Stimulated activated CD8-positive, alpha-beta memory T cell treated with anti-CD3 and anti-CD28 coated beads, Interleukin-2, amount 100 ng/mL, for 1 hour (primary cell): Measurements from ENCODE around the gene FAM168A.
"Not testable (repeated sequence)": the region's sequence is repeated elsewhere in the genome, so short reads cannot be mapped to it uniquely, and the experiment has no call there.

Experiments
- DNase-seq, 2 donors: peaks; one replicate each; pipeline ENCODE4 v3.0.0-alpha.2; 2020; ENCODE audit warnings: low read depth in 2 of 2

Gene FAM168A

GRCh38 chr11:73468590-73469161 is 129.2 kb downstream of the FAM168A start:
- no peak for DNase-seq

DNA sequence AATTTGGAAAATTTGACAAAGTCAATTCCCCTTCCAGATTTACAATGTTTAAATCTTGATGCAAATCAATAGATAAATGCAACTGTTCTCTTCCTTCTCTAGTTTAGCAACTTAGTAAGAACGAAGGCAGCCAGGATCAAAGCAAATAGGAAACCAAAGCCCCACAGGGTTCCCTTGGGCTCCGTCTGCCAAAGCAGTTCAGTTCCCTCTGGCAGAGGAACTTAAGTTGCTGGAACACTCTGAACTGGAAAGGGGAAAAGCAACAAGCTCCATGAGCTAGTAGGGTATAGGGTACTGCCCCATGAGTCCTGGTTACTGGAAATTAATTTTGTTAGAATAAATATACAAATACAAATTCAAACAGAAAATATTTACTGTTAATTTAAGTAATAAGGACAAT is 130.4 kb downstream of the FAM168A start:
- DNase-seq: no peak

DNA sequence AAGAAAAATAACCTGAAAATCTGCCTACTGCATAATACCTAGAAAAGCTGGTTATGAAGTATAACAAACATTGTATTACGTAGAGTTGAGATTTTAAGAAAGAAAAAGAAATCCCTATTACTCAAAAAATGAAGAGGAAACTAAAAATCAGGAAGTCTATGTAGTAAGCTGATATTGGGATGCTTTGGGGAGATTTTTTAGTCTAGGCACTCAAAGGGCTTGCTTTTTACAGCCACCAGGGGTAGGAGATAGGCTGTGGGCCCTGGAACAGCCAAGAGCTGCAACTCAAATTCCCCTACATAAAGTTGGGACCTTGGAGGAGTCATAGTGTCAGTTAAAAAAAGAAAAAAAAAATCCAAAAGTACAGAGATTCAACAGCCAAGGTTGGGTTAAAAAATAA is 131.3 kb downstream of the FAM168A start:
- no peak for DNase-seq

- DNase-seq: no peak
These were observed 132.0 kb downstream of the FAM168A start for GRCh38 chr11:73465871-73466270.

- DNase-seq: no peak
These were observed 132.8 kb downstream of the FAM168A start for GRCh38 chr11:73465023-73465675.

- no peak for DNase-seq
These were observed 133.6 kb downstream of the FAM168A start for GRCh38 chr11:73464347-73464746.

DNA sequence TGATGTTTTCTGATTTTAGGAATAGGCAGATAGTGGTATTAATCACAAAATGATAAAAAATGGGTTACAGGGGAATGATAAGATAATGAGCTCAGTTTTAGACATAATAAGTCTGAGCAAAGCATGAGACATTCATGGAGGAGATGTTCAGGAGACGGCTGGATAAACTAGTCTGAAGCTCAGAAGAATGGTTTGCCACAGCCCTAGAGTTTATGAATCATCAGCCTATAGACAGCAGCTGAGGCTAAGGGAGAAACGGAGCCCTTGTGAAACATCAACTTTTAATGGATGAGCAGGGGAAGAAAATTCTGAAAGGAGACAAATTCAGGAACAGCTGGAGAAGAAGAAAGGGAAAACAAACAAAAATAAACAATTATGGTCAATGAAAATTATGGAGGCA is 134.6 kb downstream of the FAM168A start:
- no peak for DNase-seq

DNA sequence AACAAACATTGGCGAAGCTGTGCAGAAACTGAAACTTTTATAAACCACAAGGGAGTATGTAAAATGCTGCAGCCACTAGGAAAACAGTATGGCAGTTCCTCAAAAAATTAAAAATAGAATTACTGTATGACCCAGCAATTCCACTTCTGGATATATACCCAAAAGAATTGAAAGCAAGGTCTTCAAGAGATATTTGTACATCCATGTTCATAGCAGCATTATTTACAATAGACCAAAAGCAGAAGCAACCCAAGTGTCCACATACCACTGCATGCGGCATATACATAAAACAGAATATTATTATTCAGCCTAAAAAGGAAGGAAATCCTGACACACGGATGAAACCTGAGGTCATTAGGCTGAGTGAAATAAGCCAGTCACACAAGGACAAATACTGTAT is 135.9 kb downstream of the FAM168A start:
- no peak for DNase-seq

- DNase-seq: no peak
These were observed 136.5 kb downstream of the FAM168A start for GRCh38 chr11:73461335-73461840.

GRCh38 chr11:73458201-73458600 is 139.7 kb downstream of the FAM168A start:
- no peak for DNase-seq

DNA sequence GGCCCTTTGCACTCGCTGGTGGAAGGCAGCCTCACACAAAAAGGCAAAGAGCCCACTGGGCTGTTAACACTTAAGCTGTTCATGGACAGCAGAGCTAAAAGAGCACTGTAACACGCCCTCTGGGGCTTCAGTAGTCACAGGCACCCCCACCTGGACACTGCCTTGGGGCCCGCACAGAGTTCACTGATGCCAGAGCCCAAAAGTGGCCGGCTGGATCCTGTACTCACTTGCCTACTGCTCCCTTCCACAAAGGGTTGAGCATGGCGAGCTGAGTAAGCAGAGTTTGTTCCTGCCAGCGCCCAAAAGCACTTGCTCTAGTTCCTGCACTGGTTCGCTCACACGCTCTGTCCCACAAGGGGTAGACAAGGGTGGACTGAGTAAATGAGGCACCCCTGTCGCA is 142.9 kb downstream of the FAM168A start:
- no peak for DNase-seq

GRCh38 chr11:73453562-73453961 is 144.3 kb downstream of the FAM168A start:
- DNase-seq: no peak

DNA sequence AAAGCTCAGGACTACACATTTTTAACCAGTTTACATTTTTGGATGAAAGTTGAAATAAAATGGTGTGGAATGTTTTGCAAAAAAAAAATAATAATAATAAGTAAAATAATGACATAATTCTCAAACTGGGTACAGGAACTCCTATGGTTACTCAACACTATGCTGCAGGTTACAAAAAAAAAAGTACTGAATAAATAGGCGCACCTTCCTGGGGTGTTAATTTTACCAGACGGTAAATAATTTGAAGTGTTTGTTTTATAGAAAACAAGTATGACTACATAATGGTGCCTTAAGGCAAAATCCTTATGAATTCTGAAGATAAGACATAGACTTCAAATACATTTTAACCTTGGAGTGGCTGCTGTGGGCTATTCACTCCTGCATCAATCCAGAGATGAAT is 145.2 kb downstream of the FAM168A start:
- DNase-seq: no peak

DNA sequence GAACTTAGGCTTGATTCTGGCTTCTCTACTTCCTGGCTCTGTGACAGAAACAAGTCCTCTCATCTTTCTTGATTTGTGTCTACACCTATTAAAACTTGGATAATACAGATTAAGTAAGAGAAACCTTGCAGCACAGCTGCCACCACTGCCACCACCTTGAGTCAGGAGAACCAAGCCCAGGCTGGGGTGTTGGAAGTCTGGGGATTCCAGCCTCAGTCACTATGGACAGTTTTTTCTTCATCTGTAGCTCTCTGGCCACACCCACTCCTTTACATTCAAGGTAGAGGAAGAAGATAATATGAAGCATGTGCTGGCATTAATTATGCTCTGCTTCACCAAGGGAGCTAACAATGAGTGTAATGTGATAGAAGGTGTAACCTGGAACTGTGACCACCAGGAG is 146.0 kb downstream of the FAM168A start:
- no peak for DNase-seq

GRCh38 chr11:73446766-73447165 is 151.1 kb downstream of the FAM168A start:
- no peak for DNase-seq

DNA sequence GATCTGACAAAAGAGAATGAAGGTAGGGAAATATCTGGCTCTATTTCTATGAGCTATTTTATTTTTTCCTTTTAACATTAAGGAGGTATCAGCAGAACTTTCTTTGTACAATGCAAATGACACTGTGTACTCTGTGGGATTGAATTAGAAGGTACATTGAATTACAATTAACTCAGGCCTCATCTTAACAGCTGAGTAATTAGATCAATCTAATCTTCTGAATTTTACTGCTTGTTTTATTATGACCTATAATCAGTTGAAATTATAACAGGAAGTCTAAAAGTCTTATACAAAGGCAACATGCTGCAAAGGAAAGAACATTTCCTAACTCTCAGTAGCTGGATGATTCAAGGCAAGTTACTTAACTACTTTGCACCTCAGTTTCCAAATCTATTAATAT is 151.9 kb downstream of the FAM168A start:
- DNase-seq: no peak

DNA sequence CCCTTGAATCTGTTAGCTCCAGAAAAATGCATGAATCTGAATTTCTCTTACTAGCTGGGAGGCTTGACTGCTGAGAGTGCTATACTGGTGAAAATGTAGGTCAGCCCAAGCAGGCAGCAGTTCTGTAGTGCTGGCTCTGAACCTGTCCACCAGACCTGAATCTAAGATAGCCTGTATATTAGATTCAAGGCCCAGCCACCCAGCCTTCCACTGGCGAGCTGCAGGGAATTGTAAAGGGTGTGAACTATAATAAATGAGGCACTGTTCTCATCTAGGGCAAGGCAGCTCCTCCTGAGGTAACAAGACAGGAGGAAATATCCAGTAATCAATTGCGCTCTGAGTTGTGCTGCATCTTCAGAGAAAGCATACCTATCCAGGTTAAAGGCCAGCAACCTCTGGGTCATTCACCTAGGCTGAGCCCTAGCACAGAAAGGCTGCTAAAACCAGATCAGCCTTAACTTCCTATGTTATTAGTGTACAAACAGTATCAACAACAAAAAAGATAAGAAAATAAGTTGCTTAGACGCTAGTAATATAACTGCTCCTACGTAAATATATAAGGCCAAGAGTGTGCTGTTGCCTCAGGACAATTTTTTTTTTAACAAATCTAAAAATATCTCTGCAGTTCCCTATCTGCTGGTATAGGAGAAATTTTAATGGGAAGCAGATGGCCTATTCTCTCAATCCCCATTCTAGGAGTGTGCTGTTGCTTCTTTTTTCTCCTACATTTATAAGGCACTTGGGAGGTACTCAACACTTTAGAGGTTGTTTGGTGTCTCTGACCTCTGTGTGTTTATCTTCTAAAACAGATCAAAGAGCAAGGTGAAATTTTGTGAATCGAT is 158.7 kb downstream of the FAM168A start:
- DNase-seq: no peak

GRCh38 chr11:73436859-73437258 is 161.1 kb downstream of the FAM168A start:
- not testable (repeated sequence) for DNase-seq

DNA sequence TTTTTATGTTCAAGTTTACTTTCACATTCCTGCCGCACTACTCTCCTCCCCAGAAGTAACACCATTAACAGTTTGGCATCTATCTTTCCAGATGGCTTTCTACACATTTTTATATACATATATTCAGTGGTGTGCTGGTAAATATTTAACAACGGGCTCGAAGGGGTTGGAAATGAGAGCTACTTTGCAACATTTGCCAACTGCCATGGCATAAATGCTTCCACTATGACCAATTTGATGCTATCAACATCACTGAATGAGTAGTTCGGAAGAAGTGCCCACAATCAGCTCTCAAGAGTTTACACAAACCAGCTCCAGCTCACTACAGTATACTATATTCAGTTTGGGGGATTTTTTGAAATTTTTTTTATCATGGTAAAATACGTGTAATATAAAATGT is 166.5 kb downstream of the FAM168A start:
- no peak for DNase-seq

DNA sequence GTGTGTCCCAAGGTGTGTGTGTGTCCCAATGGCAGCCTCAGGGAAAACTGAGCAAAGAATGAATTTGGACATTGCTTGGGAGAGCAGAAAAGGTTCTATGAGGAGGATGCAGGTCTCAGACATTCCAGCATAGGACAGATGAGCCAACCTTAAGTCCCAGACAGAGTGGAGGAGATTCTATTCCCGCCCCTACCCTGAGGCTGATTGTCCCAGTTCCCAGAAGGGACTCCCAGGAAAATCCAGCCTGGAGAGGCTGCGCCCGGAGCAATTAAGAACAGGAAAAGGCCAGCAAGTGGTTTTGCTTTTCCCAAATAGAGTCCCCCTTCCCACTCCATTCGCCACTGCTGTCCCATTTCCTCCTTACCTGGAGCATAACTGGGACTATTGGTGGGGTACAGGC is 167.6 kb downstream of the FAM168A start:
- no peak for DNase-seq

DNA sequence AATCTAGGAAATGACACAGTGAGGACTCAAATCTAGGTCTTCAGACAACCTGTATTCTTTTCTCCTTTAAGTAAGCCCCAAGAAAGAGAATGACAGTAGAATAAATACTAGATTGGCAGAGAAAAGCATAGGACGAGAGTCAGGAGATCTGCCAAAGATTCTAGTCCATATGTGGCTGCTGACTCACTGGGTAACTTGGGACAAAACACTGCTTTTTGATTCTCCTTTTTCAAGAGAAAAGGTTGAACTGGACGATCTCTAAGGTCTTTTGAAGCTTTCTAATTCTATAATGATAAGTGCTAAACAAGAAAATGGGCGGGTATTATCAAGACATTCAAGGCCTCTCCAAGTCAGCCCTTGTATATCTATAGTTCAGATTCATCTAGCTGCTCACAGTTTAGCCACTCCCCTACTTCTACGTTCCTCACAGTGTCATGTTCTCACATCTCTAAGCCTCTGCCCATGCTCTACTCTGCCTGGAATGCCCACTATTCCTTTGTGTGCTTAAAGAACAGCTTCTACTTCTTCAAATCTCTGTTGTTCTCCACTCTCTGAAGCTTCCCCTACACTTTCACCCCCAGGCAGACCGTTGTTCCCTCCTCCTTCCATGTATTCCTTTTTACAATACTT is 168.7 kb downstream of the FAM168A start:
- no peak for DNase-seq

- no peak for DNase-seq
These were observed 169.2 kb downstream of the FAM168A start for GRCh38 chr11:73428699-73429098.
